GM18505 (cell line): ENCODE results near the gene LLGL2.

Source experiments
- ATAC-seq: cut with Tn5 transposase; IDR thresholded peaks from one replicate; pipeline ENCODE4 v1.9.1; 2021; ENCODE audit not compliant: unreplicated experiment
- POLR2A ChIP-seq: IDR thresholded peaks from 4 replicates; pipeline ENCODE4 v1.6.1; 2011; ENCODE audit warnings: borderline replicate concordance; ENCODE audit not compliant: insufficient read depth, insufficient read length; ENCODE audit errors: extremely low read depth

The LLGL2 gene

DNA sequence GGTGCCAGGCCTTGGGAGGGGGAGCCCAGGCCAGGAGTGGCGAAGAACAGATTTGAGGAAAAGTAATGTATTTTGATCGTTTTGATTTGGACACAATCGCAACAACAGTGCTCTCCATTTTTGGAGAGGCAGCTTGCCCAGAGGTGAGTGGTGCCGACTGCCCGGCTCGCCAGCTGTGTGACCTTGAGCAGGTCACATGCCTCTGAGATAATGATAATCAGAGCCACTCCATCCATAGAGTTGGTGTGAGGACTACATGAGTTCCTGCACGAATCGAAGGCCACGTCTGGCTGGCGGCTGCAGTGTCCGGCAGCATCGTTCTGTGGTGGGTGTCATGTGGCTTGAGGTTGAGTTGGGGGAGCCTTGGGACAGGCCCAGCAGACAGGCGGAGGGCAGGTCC, 20.7 kb downstream of the LLGL2 start:
- no peak for TF ChIP-seq POLR2A
- ATAC-seq, result no peak

DNA sequence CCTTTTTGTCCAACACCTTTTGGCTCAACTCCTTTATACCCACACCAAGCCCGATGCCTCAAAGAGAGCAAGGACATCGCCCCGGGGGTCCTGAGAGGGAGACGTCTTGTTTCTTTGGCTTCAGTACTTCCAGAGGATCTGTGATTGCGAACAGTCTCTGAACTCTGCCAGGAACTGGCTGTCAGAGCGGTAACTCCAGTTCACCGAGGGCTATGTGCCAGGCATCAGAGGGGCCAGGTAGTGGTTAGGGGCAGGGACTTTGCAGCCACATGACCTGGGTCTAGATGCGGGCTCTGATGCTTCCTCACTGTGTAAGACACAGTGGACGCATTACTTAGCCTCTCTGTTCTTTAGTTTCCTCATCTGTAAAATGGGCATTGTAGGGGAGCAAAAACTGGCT, 21.6 kb downstream of the LLGL2 start:
- no peak for TF ChIP-seq POLR2A
- no peak for ATAC-seq

DNA sequence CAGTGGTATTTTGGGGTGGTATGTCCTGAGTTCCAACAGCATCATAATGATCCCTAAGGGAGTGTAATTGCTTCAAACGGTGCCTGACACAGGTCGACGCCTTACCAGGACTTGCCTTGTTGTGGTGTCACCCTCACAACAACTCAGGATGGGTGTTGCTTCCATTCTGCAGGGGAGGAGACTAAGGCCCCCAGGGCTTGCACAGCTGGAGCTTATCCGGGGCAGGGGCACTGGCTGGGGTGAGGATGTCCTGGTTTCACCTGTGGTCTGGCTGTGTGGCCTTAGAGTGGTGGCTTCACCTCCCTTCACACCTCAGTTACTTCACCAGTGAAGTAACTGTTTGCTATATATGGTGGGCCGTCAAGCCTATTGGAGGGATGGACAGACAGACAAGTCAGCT, 23.3 kb downstream of the LLGL2 start:
- ATAC-seq, result no peak
- TF ChIP-seq POLR2A, result no peak

DNA sequence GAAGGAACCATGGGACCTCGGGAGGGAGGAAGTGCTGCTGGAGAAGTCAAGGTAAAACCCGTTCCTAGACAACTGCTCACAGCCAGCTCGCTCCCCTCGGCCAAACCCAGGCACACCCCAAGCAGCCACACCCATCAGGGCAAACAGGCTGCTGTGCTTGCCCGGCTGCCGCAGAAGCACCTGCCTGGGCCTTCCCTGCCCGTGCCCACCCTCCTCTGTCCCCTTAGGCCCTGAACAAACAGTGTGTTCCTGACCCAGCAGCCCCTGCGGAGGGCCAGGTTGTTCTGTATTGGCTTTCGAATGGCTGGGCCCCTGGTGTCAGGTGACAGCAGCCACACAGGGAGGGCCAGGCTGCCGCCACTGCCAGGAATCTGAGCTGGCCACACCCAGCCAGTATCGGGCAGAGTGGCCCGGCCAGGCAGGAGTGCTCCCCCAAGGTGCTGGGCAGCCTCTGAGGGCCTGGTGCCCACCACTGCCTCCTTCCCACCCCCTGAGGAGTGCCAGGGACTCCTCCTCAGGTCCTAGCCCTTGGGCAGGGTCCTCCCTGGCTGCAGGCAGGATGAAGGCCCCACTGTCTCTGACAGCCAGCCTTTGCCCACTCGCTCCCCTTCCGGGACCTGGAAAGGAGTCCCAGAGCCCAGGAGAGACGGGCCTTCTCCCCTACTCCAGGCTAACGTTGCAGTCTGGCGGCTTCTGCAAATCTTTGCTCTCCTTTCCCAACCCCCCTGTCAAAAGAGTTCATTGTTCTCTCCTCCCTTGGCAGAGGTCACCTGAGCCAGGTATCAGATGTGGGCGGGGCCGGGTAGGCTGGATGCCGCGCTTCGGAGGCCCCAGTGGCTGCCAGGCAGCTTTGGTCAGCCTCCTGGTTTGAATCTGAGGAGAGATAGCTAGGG, 24.0 kb downstream of the LLGL2 start:
- ATAC-seq, result no peak
- no peak for TF ChIP-seq POLR2A

DNA sequence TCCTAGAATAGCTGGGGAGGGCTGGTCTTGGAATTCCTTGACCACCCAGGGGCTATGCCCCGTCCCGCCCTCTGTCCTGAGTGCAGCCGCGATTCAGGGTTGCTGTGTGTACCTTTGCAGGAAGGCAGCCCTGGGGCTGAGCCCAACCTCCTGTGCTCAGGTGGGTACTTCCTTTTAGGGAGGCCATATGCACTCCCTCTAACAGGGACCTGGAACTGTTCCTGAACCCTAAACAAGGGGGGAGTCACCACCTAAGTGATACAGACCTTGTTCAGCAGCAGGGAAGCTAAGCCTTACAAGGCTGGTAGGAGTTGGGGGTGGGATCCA, 24.6 kb downstream of the LLGL2 start:
- no peak for TF ChIP-seq POLR2A
- no peak for ATAC-seq

DNA sequence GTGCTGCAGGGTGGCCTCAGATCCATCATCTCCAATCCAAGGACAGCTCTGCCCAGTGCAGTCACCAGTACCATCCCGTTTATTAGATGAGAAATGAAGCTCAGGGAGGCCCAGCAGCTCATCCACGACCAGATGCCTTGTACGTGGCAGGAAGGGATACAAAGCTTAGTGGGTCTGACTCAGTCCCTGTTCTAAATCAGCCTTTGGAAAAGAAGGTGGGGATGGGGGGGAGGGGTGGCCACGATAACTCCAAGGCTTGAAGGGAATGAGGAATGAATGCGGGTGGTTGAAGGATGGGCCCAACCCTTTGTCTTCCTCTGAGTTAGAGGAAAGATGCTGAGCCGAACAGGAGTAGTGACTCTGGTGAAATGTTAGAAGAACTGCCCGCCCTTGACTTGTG, 25.8 kb downstream of the LLGL2 start:
- no peak for TF ChIP-seq POLR2A
- no peak for ATAC-seq

DNA sequence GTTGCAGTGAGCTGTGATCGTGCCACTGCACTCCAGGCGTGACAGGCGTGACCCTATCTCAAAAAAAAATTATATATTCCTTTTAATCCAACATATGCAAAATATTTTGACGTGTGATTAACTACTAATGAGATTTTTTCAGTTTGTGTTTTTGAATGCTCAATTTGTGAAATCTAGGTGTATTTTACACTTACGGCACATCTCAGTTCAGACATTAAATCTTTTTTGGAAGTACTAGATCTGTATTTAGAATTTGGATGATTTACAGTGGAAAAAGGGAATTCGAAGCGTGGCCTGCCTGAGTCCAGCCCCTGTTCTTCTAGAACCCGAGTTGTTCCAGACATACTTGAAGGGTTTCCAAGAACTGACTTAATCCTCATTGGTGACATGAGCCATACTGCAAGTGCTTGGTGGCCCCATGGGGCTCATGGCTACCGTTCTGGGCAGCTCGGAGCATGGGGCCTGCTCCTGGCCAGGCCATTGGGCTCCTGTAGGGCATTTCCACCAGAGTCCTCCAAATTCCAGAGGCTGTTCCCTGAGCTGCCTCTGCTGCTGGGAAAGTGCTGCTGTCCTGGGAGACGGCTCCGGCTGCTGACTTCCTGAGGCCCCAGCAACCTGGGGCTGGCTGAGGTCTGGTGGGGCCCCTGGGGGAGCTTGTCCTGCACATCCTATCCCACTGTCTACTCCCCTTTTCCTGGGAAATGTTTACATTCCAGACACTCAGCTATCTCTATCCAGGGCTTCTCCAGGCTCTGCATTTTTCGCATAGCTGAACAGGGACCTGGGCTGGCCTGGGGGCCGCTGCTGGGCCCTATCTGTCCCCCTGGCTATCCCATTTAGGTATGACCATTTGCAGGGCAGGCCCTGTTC, 27.2 kb downstream of the LLGL2 start:
- no peak for TF ChIP-seq POLR2A
- no peak for ATAC-seq

DNA sequence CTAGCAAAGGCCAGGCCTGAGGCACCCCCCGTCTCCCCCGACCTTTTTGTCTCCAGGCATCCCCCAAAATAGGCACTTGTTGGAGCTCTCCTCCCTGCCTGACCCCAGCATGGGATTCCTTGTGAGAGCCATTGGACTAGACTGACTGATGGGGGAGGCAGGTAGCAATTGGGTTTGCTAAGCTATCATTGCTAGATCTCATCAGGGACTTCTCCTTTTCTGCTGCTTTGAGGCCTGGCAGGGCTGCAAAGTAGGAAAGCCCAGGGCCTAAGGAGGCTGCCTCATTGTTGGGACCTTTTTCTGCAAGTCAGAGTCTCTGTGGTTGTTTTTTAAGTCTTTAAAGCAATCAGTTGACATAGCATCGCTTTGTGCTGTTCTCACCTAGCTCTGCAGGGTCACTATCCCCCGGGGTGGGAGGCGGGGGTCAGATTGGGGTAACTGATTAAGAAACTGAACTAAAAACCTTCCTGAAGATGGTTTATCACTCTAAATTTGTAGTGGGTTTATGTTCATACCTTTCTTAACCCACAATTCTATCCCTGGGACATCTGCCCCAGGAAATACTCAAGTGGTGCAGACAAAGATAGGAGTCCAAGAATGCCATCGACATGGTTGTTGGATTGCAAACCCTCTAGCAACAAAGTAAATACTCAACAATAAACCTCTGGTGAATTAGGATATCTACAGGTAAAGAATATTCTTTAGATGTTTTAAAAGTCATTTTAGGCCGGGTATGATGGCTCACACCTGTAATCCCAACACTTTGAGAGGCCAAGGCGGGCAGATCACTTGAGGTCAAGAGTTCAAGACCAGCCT, 28.0 kb downstream of the LLGL2 start:
- TF ChIP-seq POLR2A, result no peak
- no peak for ATAC-seq

DNA sequence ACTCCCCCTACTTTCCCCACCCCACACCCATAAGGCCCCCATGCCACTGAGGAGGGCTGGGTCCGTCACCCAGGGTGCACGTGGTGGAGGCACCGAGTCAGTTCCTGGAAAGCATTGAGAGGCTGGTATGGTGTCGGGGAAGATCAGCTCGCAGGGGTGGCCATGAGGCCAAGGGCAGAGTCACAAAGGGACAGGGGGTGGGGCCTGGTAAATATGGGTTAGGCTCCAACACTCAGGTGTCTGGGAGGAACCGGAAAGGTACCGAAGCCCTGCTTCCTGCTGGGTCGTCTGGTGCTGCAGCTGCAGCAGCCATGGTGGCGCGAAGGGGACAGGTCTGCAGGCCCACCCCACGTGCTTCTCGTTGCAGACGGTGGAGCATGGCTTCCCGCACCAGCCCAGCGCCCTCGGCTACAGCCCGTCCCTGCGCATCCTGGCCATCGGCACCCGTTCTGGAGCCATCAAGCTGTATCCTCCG, 30.2 kb downstream of the LLGL2 start:
- ATAC-seq, result no peak
- TF ChIP-seq POLR2A, result no peak

DNA sequence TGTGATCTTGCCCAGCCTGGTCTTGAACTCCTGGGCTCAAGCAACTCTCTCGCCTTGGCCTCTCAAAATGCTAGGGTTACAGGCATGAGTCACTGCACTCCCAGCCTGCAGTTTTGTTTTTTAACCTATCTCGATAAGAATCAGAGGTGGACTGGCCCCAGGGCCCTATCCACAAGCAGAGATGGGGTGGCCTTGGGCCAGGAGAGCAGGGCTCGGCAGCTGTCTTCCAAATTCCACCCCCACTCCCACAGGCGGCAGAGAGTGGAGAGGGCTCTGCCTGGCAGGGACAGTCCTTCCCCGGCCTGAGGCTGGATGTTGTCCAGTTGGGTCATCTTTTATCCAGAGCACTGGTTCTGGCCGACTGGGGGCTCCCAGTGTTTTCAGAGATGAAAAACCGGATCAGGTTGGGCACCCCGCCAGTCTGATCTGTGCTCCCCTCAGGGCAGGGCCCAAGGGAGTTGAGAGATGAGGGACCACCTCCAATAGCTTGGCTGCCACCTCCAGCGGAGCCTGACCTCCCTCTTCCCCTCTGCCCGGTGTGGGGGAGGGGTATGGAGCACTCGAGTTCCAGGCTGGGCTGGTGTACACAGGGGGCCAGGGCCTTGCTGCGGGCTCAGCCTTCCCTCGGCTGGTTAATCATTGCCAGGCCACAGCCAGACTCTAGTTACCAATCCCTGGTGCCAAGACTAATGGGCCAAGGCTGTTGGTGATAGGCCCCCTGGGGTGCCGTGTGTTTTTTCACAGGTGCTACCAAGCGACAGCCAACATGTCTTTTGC, 31.8 kb downstream of the LLGL2 start:
- no peak for ATAC-seq
- TF ChIP-seq POLR2A, result no peak

DNA sequence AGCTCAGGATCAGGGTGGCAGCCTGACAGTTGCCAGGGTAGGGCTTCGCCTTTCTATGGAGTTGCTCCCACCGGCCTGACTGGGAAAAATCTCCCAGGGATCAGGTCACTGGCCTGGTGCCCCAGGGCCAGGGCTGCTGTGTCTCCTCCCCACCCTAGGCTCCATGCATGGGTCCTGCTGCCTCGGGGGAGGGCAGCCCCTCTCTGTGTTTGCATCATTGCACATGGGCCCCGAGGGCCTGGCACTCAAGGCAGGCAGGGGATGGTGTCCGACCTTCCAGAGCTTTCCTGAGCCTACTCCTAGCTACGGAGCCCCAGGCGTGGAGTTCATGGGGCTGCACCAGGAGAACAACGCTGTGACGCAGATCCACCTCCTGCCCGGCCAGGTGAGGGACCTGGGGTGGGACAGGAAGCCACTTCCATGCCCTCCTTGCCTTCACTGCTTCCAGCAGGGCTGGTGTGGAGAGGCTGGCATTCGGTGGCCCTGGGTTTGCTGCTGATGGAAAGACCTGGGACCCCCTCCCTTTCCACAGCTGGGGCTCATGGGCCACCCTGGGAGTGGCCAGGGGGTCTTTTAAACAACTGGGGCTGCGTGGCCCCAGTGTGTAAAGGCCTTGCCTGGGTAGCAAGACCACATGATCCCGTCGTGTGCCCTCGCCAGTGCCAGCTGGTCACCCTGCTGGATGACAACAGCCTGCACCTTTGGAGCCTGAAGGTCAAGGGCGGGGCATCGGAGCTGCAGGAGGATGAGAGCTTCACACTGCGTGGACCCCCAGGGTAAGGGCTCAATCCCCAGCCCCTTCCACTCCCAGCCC, 32.6 kb downstream of the LLGL2 start:
- no peak for TF ChIP-seq POLR2A
- ATAC-seq, result no peak
